Activated T-helper 2 cell treated with anti-CD3 and anti-CD28 coated beads, Interferon-gamma antibody, Interleukin-2, Interleukin-4, amounts not matched to agents 10 μg/mL and 5 μg/mL and 100 μg/mL, durations not matched to agents 14 hours and 24 hours and 36 hours (primary cell): ENCODE results near the gene UBTD1. TPM values are rescaled to one million over a fixed set of nuclear protein-coding genes. Genes with fewer than 3 reads are reported as not detected.
"Not testable (repeated sequence)": the region's sequence is repeated elsewhere in the genome, so short reads cannot be mapped to it uniquely, and the experiment has no call there.

Source experiments
- DNase-seq: peaks from one replicate; pipeline ENCODE4 v3.0.0; 2021; ENCODE audit warnings: low spot score
- H3K27ac Mint-ChIP-seq: one replicate; pipeline ENCODE4 v1.8.0; 2021; ENCODE audit warnings: mixed read lengths
- H3K27me3 Mint-ChIP-seq: one replicate; pipeline ENCODE4 v1.8.0; 2021; ENCODE audit warnings: low read depth, mixed read lengths
- H3K36me3 Mint-ChIP-seq: one replicate; pipeline ENCODE4 v1.8.0; 2021; ENCODE audit warnings: low read depth, mixed read lengths
- H3K4me1 Mint-ChIP-seq: one replicate; pipeline ENCODE4 v1.8.0; 2021; ENCODE audit warnings: low read depth, mixed read lengths
- H3K4me3 Mint-ChIP-seq: one replicate; pipeline ENCODE4 v1.8.0; 2021; ENCODE audit warnings: low read depth, mild to moderate bottlenecking, moderate library complexity, mixed read lengths
- H3K9me3 Mint-ChIP-seq: one replicate; pipeline ENCODE4 v1.8.0; 2021; ENCODE audit warnings: mixed read lengths
- intact Hi-C: fragments of 100-400 bp; cut with micrococcal nuclease; formaldehyde crosslinking; loops from one replicate; pipeline ENCODE4 v1.15.1; 2023
- total RNA-seq: library from RNA; stranded (reverse); gene quantifications from 2 replicates; pipeline ENCODE4 v1.2.3, GENCODE V29; 2022

Gene UBTD1
- total RNA-seq, 1 donor from 2014 or later: 1.6 TPM

DNA sequence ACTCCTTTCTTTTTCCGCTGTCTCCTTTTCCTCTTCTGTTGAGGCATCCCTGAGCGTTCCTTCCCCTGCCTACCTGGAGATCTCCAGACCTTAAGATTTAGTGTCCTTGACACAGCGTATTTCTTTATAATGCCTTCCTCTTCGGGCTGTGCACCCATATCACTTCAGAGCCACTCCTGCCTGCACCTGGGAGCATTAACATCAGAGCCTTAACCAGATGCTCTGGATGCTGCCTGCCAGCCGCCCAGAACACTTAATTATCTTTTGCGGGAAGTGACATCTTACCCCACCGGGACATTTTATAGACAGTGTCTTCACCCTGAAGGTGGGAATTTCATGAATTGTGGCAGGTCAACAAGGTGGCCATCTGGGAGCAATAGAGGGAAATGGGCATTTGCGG, 24.2 kb downstream of the UBTD1 start:
- no peaks in the 10 kb centered on the region for H3K9me3 Mint-ChIP-seq
- H3K36me3 Mint-ChIP-seq: no peaks in the 10 kb centered on the region
- no peak overlapping the region for H3K4me3 Mint-ChIP-seq
- no peak for DNase-seq
- peaks cover 16% of the 10 kb centered on the region for H3K27me3 Mint-ChIP-seq
- intact Hi-C loops: no loop called here
- H3K4me1 Mint-ChIP-seq: no peaks in the 10 kb centered on the region
- no peak overlapping the region for H3K27ac Mint-ChIP-seq

DNA sequence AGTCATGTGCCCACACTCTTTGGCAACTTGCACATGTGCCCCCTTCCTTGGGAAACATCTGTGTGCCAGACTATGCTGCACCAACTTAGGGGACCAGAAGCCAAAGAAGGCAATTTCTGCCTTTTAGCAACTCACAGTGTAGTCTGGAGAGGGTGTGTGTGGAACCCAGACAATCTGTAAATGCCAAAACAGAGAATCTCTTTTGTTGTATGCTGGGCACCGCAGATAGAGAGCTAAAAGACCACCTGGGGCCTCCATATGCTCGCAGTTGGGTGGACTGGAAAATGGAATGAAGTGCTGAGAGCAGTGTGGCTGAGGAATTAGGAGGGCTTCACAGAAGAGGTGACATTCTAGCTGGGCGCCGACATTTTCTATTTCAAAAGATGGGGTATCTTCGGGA, 26.4 kb downstream of the UBTD1 start:
- H3K36me3 Mint-ChIP-seq: no peaks in the 10 kb centered on the region

DNA sequence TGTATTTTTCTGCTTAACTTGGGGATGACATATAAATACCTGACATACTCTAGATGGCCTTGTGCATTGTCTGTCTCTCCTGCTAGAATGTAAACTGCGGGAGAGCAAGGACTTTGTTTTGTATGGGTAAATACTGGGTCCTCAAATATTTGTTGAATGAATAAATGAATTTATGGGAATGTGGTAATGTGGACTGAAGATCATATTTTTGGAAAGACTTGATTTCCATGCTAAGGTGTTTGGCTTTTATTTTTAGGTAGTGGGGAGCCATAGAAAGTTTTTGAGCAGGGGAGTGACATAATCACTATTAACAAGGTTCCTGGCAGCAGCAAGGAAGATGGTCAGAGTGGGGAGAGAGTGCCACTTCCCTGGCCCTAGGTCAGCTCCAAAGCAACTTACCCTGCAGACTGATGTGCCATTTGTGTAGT, 27.0 kb downstream of the UBTD1 start:
- intact Hi-C loops: no loop called here
- Mint-ChIP-seq H3K27ac (no peak overlapping the region), H3K9me3 (no peaks in the 10 kb centered on the region), H3K27me3 (peaks cover 8% of the 10 kb centered on the region), H3K4me3 (no peak overlapping the region), H3K36me3 (no peaks in the 10 kb centered on the region), H3K4me1 (no peaks in the 10 kb centered on the region)
- no peak for DNase-seq

More for the DNA sequence above, 26.4 kb downstream of the UBTD1 start:
- no peak overlapping the region for H3K27ac Mint-ChIP-seq
- no peaks in the 10 kb centered on the region for H3K4me1 Mint-ChIP-seq
- no peaks in the 10 kb centered on the region for H3K9me3 Mint-ChIP-seq
- no peak for DNase-seq
- intact Hi-C loops: no loop called here
- H3K27me3 Mint-ChIP-seq: peaks cover 11% of the 10 kb centered on the region
- no peak overlapping the region for H3K4me3 Mint-ChIP-seq

- H3K4me3 Mint-ChIP-seq, H3K36me3 Mint-ChIP-seq, H3K4me1 Mint-ChIP-seq, H3K9me3 Mint-ChIP-seq, intact Hi-C loops, H3K27me3 Mint-ChIP-seq, DNase-seq, H3K27ac Mint-ChIP-seq: not testable (repeated sequence)
These were observed 30.2 kb downstream of the UBTD1 start for GRCh38 chr10:97528876-97529275.

GRCh38 chr10:97529685-97530465, 31.2 kb downstream of the UBTD1 start:
- H3K36me3 Mint-ChIP-seq: no peaks in the 10 kb centered on the region
- H3K4me3 Mint-ChIP-seq: no peak overlapping the region
- H3K4me1 Mint-ChIP-seq: peaks cover 2% of the 10 kb centered on the region
- no peak overlapping the region for H3K27ac Mint-ChIP-seq
- intact Hi-C loops: no loop called here
- H3K9me3 Mint-ChIP-seq: no peaks in the 10 kb centered on the region
- no peaks in the 10 kb centered on the region for H3K27me3 Mint-ChIP-seq
- no peak for DNase-seq

DNA sequence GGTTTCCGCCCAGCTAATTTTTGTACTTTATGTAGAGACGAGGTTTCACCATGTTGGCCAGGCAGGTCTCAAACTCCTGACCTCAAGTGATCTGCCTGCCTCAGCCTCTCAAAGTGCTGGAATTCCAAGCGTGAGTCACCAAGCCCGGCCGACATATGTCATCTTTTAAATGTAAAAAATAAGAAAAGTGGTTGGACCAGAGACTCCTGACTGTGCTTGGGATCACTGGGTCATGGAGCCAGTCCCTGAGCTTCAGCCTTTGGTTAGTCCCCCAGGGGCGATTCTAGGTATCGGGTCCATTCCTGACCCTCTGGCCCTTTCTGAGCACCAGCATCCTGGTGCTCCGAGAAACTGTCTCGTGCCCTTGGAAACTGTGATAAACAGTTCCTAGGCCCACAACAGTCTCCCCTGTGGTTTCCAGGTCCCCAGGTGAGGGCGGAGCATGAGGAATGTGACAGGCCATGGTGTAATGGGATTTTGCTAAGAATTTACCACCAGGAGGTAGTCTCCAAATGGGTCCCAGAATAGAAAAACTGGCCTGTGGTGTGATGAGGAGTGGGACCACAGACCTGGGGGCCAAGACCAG, 32.8 kb downstream of the UBTD1 start:
- no peaks in the 10 kb centered on the region for H3K9me3 Mint-ChIP-seq
- no peaks in the 10 kb centered on the region for H3K27me3 Mint-ChIP-seq
- intact Hi-C loops: no loop called here
- H3K36me3 Mint-ChIP-seq: no peaks in the 10 kb centered on the region
- peaks cover 2% of the 10 kb centered on the region for H3K4me1 Mint-ChIP-seq
- DNase-seq: no peak
- H3K27ac Mint-ChIP-seq: no peak overlapping the region
- H3K4me3 Mint-ChIP-seq: no peak overlapping the region

DNA sequence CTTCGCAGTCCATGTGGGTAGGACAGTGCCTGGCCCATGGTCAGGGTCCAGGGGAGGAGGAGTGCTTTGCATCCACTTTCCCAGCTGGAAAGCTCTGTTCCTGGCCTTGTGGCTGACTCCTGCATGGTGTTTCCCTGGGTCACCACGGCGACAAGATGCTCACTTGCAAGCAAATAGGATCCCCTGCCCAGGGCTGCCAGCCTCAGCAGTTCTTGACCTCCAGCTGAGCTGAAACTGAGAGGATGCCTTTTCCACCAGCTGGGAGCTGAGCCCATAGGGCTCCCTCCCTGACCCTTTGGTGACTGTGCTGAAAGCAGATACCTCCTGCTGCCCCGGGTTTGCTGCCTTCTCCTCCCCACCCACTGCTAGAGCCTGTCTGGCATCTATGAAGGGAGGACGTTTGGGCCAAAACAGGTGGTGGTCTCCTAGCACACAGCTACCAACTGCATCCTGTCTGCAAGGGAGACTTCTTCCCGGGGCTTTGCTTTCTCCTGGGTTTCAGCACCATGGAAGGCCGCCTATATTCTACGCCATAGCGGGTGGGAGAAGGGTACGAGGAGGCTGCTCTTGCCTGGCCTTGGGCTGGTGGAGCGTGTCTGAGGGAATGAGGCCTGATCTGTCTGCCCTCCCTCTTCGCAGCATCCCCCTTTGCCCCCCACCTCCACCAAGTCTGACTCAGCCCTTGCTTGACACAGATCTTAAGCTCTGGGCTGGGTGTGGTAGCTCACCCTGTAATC, 34.4 kb downstream of the UBTD1 start:
- Mint-ChIP-seq H3K9me3 (no peaks in the 10 kb centered on the region), H3K36me3 (no peaks in the 10 kb centered on the region), H3K27ac (no peak overlapping the region), H3K27me3 (no peaks in the 10 kb centered on the region), H3K4me1 (peaks cover 2% of the 10 kb centered on the region), H3K4me3 (no peak overlapping the region)
- DNase-seq: no peak
- intact Hi-C loops: no loop called here

DNA sequence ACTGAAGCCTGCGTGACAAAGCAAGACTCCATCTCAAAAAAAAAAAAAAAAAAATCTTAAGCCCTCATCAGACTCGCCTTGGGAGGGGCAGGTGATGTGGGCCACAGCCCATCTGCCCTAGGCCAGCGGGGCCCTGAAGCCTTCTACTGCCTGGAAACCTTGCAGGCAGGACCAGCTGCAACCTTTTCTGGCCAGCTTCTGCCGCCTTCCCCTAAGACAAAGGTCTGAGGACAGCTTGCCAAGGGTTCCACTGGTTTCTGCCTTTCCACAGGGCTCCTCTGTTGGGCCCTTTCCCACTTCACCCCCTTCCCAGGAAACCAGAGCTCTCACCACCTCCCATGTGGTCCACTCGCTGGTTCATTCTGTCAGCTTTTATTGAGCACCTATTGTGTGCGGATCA, 35.2 kb downstream of the UBTD1 start:
- Mint-ChIP-seq H3K9me3 (no peaks in the 10 kb centered on the region), H3K36me3 (no peaks in the 10 kb centered on the region), H3K4me1 (peaks cover 2% of the 10 kb centered on the region), H3K4me3 (no peak overlapping the region), H3K27ac (no peak overlapping the region), H3K27me3 (no peaks in the 10 kb centered on the region)
- intact Hi-C loops: no loop called here
- DNase-seq: no peak

GRCh38 chr10:97534746-97535367, 36.1 kb downstream of the UBTD1 start:
- Mint-ChIP-seq H3K36me3 (no peaks in the 10 kb centered on the region), H3K27ac (no peak overlapping the region), H3K9me3 (no peaks in the 10 kb centered on the region), H3K4me1 (peaks cover 2% of the 10 kb centered on the region), H3K27me3 (no peaks in the 10 kb centered on the region), H3K4me3 (no peak overlapping the region)
- intact Hi-C loops: loop anchor here (1.0 kb wide), 1 partner anchor 18 kb away; no protein-coding TSS in a partner anchor
- no peak for DNase-seq

DNA sequence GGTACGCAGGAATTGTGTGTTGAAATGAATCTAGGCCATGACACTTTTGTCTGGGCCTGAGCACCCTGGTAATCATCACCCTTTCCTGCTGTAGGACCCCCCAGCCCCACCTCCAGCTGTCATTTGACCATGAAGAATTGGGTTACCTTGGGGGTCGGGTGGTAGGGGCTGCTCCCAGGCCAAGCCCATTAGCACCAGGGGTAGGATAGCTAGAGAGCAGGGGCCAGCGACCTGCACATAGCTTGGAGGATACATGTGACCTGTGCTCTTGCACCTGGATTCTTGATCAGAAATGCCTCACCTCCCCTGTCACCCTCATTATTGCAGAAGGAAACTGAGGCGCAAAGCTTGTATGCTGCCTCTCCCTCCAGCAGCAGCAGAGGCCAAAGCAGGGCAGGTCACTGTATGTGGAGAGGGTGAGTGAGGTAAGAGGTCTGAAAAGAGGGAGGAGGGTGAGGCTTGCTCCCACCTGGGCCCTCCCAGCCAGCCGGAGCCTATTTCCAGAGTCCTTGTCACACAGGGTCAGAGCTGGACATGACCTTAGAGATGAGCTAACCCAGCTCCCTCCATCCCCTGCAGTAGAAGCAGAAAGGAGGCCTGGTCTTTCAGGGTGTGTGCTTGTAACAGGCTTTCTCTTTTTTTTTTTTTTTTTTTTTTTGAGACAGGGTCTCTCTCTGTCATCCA, 38.6 kb downstream of the UBTD1 start:
- no peaks in the 10 kb centered on the region for H3K9me3 Mint-ChIP-seq
- intact Hi-C loops: no loop called here
- no peak overlapping the region for H3K27ac Mint-ChIP-seq
- no peaks in the 10 kb centered on the region for H3K36me3 Mint-ChIP-seq
- no peaks in the 10 kb centered on the region for H3K27me3 Mint-ChIP-seq
- DNase-seq: no peak
- peaks cover 8% of the 10 kb centered on the region for H3K4me1 Mint-ChIP-seq
- H3K4me3 Mint-ChIP-seq: no peak overlapping the region

- H3K27me3 Mint-ChIP-seq: no peaks in the 10 kb centered on the region
- intact Hi-C loops: no loop called here
- H3K9me3 Mint-ChIP-seq: no peaks in the 10 kb centered on the region
- no peak for DNase-seq
- peaks cover 18% of the 10 kb centered on the region for H3K4me1 Mint-ChIP-seq
- H3K4me3 Mint-ChIP-seq: no peak overlapping the region
- no peak overlapping the region for H3K27ac Mint-ChIP-seq
- no peaks in the 10 kb centered on the region for H3K36me3 Mint-ChIP-seq
These were observed 39.7 kb downstream of the UBTD1 start for GRCh38 chr10:97538411-97538810.

DNA sequence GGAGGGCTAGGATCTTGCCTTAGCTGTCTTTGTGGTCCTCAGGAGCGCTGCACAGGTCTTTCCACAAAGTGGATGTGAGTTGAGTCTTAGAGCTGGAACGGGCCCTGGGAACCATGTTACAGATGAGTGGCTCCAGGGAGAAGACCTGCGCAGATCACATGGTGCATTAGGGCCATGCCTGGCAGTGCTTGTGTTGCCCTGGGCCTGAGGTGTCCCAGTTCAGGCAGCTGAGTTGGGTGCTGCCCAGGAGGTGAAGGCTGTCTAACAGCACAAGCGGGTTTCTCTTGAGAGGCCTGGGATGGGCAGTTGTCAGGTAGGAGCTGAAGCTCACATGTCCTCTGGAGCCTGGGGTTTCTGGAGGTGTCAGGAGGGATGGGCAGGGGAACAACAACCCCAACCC, 40.1 kb downstream of the UBTD1 start:
- H3K4me1 Mint-ChIP-seq: peaks cover 22% of the 10 kb centered on the region
- H3K27ac Mint-ChIP-seq: no peak overlapping the region
- H3K27me3 Mint-ChIP-seq: no peaks in the 10 kb centered on the region
- intact Hi-C loops: no loop called here
- no peak overlapping the region for H3K4me3 Mint-ChIP-seq
- DNase-seq: no peak
- H3K36me3 Mint-ChIP-seq: no peaks in the 10 kb centered on the region
- no peaks in the 10 kb centered on the region for H3K9me3 Mint-ChIP-seq
